H1 (cell line): ENCODE measurements around the gene SV2B. TPM values are rescaled to one million over a fixed set of nuclear protein-coding genes. Genes with fewer than 3 reads are reported as not detected.

Experiments
- CTCF ChIA-PET: fragments of 300-600 bp; sonication (Branson Sonifier 250); formaldehyde crosslinking; loops from one replicate; lab custom pipeline; 2021; ENCODE audit not compliant: partially characterized antibody; lab: Charles Lee
- POLR2A ChIA-PET: fragments of 300-600 bp; sonication (Branson Sonifier 250); formaldehyde crosslinking; loops from one replicate; lab custom pipeline; 2021; ENCODE audit warnings: inconsistent platforms; ENCODE audit not compliant: partially characterized antibody; lab: Charles Lee
- DNase-seq, 2 experiments: peaks; one replicate each; pipeline versions ENCODE4 v3.0.0 to v3.0.0-alpha.2; 2010 to 2022; ENCODE audit warnings: low spot score in 2 of 2, low read depth in 1 of 2, mixed read lengths in 1 of 2
- FAIRE-seq: peaks from 2 replicates; lab custom pipeline; 2011; peaks lifted over from hg19 to GRCh38; lab: Jason Lieb, UNC
- H2AFZ ChIP-seq: 2 replicates; pipeline ENCODE4 v1.8.1; 2012; ENCODE audit warnings: low read length, inconsistent platforms
- H2AK5ac ChIP-seq: 2 replicates; pipeline ENCODE4 v1.6.1; 2013; ENCODE audit warnings: low read depth, low read length
- H2BK120ac ChIP-seq: replicated peaks from 2 replicates; pipeline ENCODE3; 2013; ENCODE audit warnings: low read depth, low read length, inconsistent platforms
- H2BK12ac ChIP-seq: 2 replicates; pipeline ENCODE4 v1.6.1; 2013; ENCODE audit warnings: low read depth, low read length
- H2BK15ac ChIP-seq: 2 replicates; pipeline ENCODE4 v1.6.1; 2013; ENCODE audit warnings: low read length
- H2BK20ac ChIP-seq: 2 replicates; pipeline ENCODE4 v1.6.1; 2013; ENCODE audit warnings: low read length
- H2BK5ac ChIP-seq: 2 replicates; pipeline ENCODE4 v1.6.1; 2013; ENCODE audit warnings: low read depth, low read length
- H3K14ac ChIP-seq: 2 replicates; pipeline ENCODE4 v1.6.1; 2013; ENCODE audit warnings: inconsistent platforms; ENCODE audit not compliant: insufficient read length
- H3K18ac ChIP-seq: 2 replicates; pipeline ENCODE4 v1.6.1; 2013; ENCODE audit warnings: low read length; ENCODE audit errors: extremely low read depth
- H3K23ac ChIP-seq: 2 replicates; pipeline ENCODE4 v1.6.1; 2013; ENCODE audit warnings: inconsistent platforms; ENCODE audit not compliant: insufficient read length
- H3K23me2 ChIP-seq: 2 replicates; pipeline ENCODE4 v1.6.1; 2013; ENCODE audit warnings: low read depth, low read length
- H3K27ac ChIP-seq: 2 replicates; pipeline ENCODE4 v1.6.1; 2011; ENCODE audit warnings: low read depth, low read length, inconsistent platforms
- H3K27me3 ChIP-seq, 4 experiments: replicated peaks in 1 of 4; 1 replicate in 1 of 4; 2 replicates in 3 of 4; pipeline versions ENCODE4 v1.6.1 to v1.8.1; 2011 to 2013; ENCODE audit warnings: low read length in 3 of 4, mild to moderate bottlenecking in 3 of 4, inconsistent platforms in 2 of 4, mixed read lengths in 2 of 4, moderate library complexity in 1 of 4; ENCODE audit not compliant: control insufficient read depth in 3 of 4, insufficient read depth in 3 of 4; ENCODE audit errors: extremely low read depth in 1 of 4
- H3K36me3 ChIP-seq, 4 experiments: 2 replicates each; pipeline versions ENCODE4 v1.6.1 to v1.8.1; 2011 to 2013; ENCODE audit warnings: mild to moderate bottlenecking in 4 of 4, low read length in 3 of 4, moderate library complexity in 2 of 4, control low read depth in 1 of 4, inconsistent platforms in 1 of 4; ENCODE audit not compliant: insufficient read depth in 4 of 4, control insufficient read depth in 2 of 4
- H3K4ac ChIP-seq: replicated peaks from 2 replicates; pipeline ENCODE3; 2013; ENCODE audit warnings: low read length, low read depth, mixed read lengths, inconsistent platforms; ENCODE audit not compliant: insufficient read length
- H3K4me1 ChIP-seq, 4 experiments: replicated peaks in 1 of 4; 1 replicate in 1 of 4; 2 replicates in 3 of 4; pipeline versions ENCODE4 v1.6.1 to v1.8.1; 2011 to 2013; ENCODE audit warnings: low read length in 3 of 4, inconsistent platforms in 2 of 4, mixed read lengths in 1 of 4; ENCODE audit not compliant: insufficient read depth in 4 of 4, control insufficient read depth in 3 of 4
- H3K4me2 ChIP-seq, 2 experiments: 2 replicates each; pipeline versions ENCODE4 v1.6.1 to v1.8.1; 2011 to 2013; ENCODE audit warnings: low read depth in 2 of 2, low read length in 2 of 2, control low read depth in 1 of 2, inconsistent platforms in 1 of 2, mild to moderate bottlenecking in 1 of 2; ENCODE audit not compliant: insufficient read depth in 1 of 2
- H3K4me3 ChIP-seq, 4 experiments: fragments of 200-600, 300-600 bp in 1 of 4; sonication (generic), shearing (Covaris generic), sonication (Bioruptor Twin) in 1 of 4; 2 replicates each; pipeline versions ENCODE4 v1.5.1 to v1.8.1; 2011 to 2016; ENCODE audit warnings: low read length in 4 of 4, low read depth in 3 of 4, control low read depth in 2 of 4, inconsistent platforms in 2 of 4, mild to moderate bottlenecking in 2 of 4, mixed read lengths in 1 of 4, moderate library complexity in 1 of 4; ENCODE audit not compliant: insufficient read depth in 2 of 4; ENCODE audit errors: extremely low read depth in 1 of 4
- H3K56ac ChIP-seq: replicated peaks from 2 replicates; pipeline ENCODE3; 2013; ENCODE audit warnings: low read depth, mild to moderate bottlenecking, mixed read lengths, low read length, inconsistent platforms; ENCODE audit not compliant: insufficient read length
- H3K79me1 ChIP-seq: 2 replicates; pipeline ENCODE4 v1.6.1; 2013; ENCODE audit warnings: low read depth, low read length, control low read depth
- H3K79me2 ChIP-seq, 2 experiments: 2 replicates each; pipeline versions ENCODE4 v1.6.1 to v1.8.1; 2012 to 2013; ENCODE audit warnings: low read length in 2 of 2, mild to moderate bottlenecking in 2 of 2, inconsistent platforms in 1 of 2; ENCODE audit not compliant: insufficient read depth in 2 of 2, control insufficient read depth in 1 of 2
- H3K9ac ChIP-seq, 4 experiments: replicated peaks in 1 of 4; 1 replicate in 1 of 4; 2 replicates in 3 of 4; pipeline versions ENCODE4 v1.6.1 to v1.8.1; 2011 to 2013; ENCODE audit warnings: low read depth in 3 of 4, low read length in 3 of 4, control low read depth in 2 of 4, mild to moderate bottlenecking in 2 of 4, moderate library complexity in 2 of 4, inconsistent platforms in 1 of 4; ENCODE audit errors: extremely low read depth in 1 of 4
- H3K9me3 ChIP-seq, 2 experiments: 2 replicates each; pipeline versions ENCODE4 v1.6.1 to v1.8.1; 2012 to 2013; ENCODE audit warnings: mild to moderate bottlenecking in 2 of 2, moderate library complexity in 2 of 2, control low read depth in 1 of 2, inconsistent platforms in 1 of 2, low read depth in 1 of 2, low read length in 1 of 2, mixed read lengths in 1 of 2; ENCODE audit not compliant: insufficient read depth in 2 of 2
- H4K20me1 ChIP-seq, 2 experiments: replicated peaks in 1 of 2; 2 replicates each; pipeline versions ENCODE3 to v1.8.1; 2011 to 2013; ENCODE audit warnings: inconsistent platforms in 2 of 2, low read length in 2 of 2, mild to moderate bottlenecking in 1 of 2; ENCODE audit not compliant: insufficient read depth in 2 of 2, control insufficient read depth in 1 of 2
- H4K5ac ChIP-seq: 2 replicates; pipeline ENCODE4 v1.6.1; 2013; ENCODE audit warnings: low read length, low read depth, mixed read lengths, inconsistent platforms; ENCODE audit not compliant: insufficient read length
- H4K8ac ChIP-seq: 2 replicates; pipeline ENCODE4 v1.8.0; 2013; ENCODE audit warnings: mild to moderate bottlenecking, moderate library complexity, low read length, inconsistent platforms; ENCODE audit not compliant: insufficient read depth; ENCODE audit errors: extremely low read depth
- H4K91ac ChIP-seq: replicated peaks from 2 replicates; pipeline ENCODE3; 2013; ENCODE audit warnings: low read length, mixed read lengths, inconsistent platforms; ENCODE audit not compliant: insufficient read length
- TBP ChIP-seq: IDR thresholded peaks from 2 replicates; pipeline ENCODE4 v1.6.1; 2011; ENCODE audit warnings: low read depth, low read length, improper control_type of control experiment
- WGBS, 2 experiments: shearing (Covaris generic) in 1 of 2; methylation state at CpG; one replicate each; pipeline versions ENCODE4 v1.1.6 to v1.1.7; 2013 to 2015; ENCODE audit warnings: low lambda C conversion rate in 2 of 2, mixed read lengths in 2 of 2, inconsistent platforms in 1 of 2, low coverage in 1 of 2, missing lambda C conversion rate in 1 of 2; ENCODE audit not compliant: insufficient replicate concordance in 2 of 2, insufficient coverage in 1 of 2, insufficient read length in 1 of 2; ENCODE audit errors: extremely low coverage in 1 of 2, missing lambda C conversion rate in 1 of 2; 5-methylcytosine and 5-hydroxymethylcytosine counted together
- polyA plus RNA-seq, 7 experiments: library from polyadenylated mRNA; depleted of rRNA in 3 of 7; stranded (reverse) in 5 of 7; unstranded in 2 of 7; fragments of >200 nt in 5 of 7; fragments of 200-250 nt in 2 of 7; gene quantifications; 1 replicate in 5 of 7; 2 replicates in 1 of 7; 4 replicates in 1 of 7; pipeline versions ENCODE4 v1.2.1 to v1.2.3, GENCODE V29; 2011 to 2013; ENCODE audit warnings: missing spikeins in 2 of 7, mixed read lengths in 2 of 7
- total RNA-seq: library from RNA; stranded (reverse); fragmentation: NEBNext Ultra II Directional; extraction: Animal tissue kit (Norgen Biotek cat#: 25700); gene quantifications from 2 replicates; pipeline ENCODE4 v1.2.1, GENCODE V29; 2021

Gene SV2B
- total and polyA plus RNA-seq, 2 of the 8 experiments (the other 6 are each of a cell fraction or from before 2014, with no cell fraction given) = 0.09 to 0.20 TPM

DNA sequence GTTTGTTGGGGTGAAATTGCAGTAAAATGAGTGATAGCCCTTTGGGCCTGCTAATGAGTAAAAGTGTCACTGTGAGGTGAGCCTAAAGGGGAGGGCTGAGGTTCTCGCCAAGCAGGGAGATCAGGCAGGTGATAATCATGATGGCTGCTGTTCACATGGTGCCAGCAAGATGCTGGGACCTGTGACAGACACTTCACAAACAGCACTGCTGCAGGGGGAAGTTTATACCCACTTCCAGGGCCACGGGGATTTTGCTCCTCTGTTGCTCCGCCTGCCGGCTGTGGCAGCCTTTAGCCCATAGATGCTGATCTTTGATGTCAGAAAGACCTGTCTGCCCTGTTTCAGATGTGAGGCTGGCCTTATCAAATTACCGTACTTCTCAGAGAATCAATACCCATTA lies 96.7 kb downstream of the SV2B start:
- H2BK12ac ChIP-seq = no peak overlapping the region
- no peak overlapping the region for H2BK120ac ChIP-seq
- H2AK5ac ChIP-seq = no peak overlapping the region
- no peaks in the 10 kb centered on the region for H3K9me3 ChIP-seq
- no peak overlapping the region for H3K9ac ChIP-seq
- no peak overlapping the region for H2BK15ac ChIP-seq
- H3K4me2 ChIP-seq = no peak overlapping the region
- H2BK20ac ChIP-seq = no peak overlapping the region
- TF ChIP-seq TBP = no peak
- no peak overlapping the region for H3K56ac ChIP-seq
- no peak overlapping the region for H4K5ac ChIP-seq
- no peak overlapping the region for H3K14ac ChIP-seq
- no peak overlapping the region for H3K18ac ChIP-seq
- no peak overlapping the region for H3K27ac ChIP-seq
- no peaks in the 10 kb centered on the region for H3K79me2 ChIP-seq
- no peak for DNase-seq
- H4K8ac ChIP-seq = no peak overlapping the region
- CTCF ChIA-PET = interaction anchor here (0.6 kb wide), 1 partner anchor 55 kb away, joined by 3 read pairs; no protein-coding TSS in a partner anchor
- H4K20me1 ChIP-seq = no peaks in the 10 kb centered on the region
- no peaks in the 10 kb centered on the region; the same call in 1 of the 2 replicates for H3K23me2 ChIP-seq
- no peak overlapping the region for H3K4me3 ChIP-seq
- H3K4me1 ChIP-seq = no peaks in the 10 kb centered on the region
- H2BK5ac ChIP-seq = no peak overlapping the region
- H2AFZ ChIP-seq = peak overlapping the region; percentile 52; the same call in 1 of the 2 replicates
- no peak overlapping the region for H4K91ac ChIP-seq
- H3K36me3 ChIP-seq = no peaks in the 10 kb centered on the region
- WGBS, 2 experiments = 85% methylated on average over 4 of the region's 5 CpGs; no CpG with 5 or more reads in 1 of the 2 experiments
- POLR2A ChIA-PET = no interaction called here
- H3K4ac ChIP-seq = no peak overlapping the region
- no peak for FAIRE-seq
- no peak overlapping the region for H3K23ac ChIP-seq
- H3K27me3 ChIP-seq = no peaks in the 10 kb centered on the region; a peak in 2 of 7 replicates
- no peaks in the 10 kb centered on the region for H3K79me1 ChIP-seq
